ENCODE results near the gene TROAP.
"Not testable (repeated sequence)": the region's sequence is repeated elsewhere in the genome, so short reads cannot be mapped to it uniquely, and the experiment has no call there.

TROAP gene

GRCh38 chr12:49369411-49370145 lies 46.5 kb downstream of the TROAP start:
- DNase-seq: no peak

- DNase-seq: no peak
Observed at GRCh38 chr12:49370539-49370938, 47.5 kb downstream of the TROAP start.

GRCh38 chr12:49375406-49375805 lies 52.4 kb downstream of the TROAP start:
- DNase-seq: no peak

- DNase-seq: no peak
Observed at GRCh38 chr12:49377386-49377785, 54.3 kb downstream of the TROAP start.

GRCh38 chr12:49380184-49380583 lies 57.1 kb downstream of the TROAP start:
- DNase-seq: not testable (repeated sequence)

Measured in CD4-positive, alpha-beta T cell treated with Interferon gamma for 1 hour (primary cell).